ENCODE results near the gene CTSH. TPM values are rescaled to one million over a fixed set of nuclear protein-coding genes. Genes with fewer than 3 reads are reported as not detected.

The CTSH gene
- total and polyA plus RNA-seq, 2 of the 13 experiments (the other 11 are each of a cell fraction or from before 2014, with no cell fraction given), result 265 to 653 TPM

- peak; percentile 68 for TF ChIP-seq CEBPG (CRISPR knock-in tag; IDR thresholded peaks at IDR 0.05)
- TF ChIP-seq, protein P1, sequence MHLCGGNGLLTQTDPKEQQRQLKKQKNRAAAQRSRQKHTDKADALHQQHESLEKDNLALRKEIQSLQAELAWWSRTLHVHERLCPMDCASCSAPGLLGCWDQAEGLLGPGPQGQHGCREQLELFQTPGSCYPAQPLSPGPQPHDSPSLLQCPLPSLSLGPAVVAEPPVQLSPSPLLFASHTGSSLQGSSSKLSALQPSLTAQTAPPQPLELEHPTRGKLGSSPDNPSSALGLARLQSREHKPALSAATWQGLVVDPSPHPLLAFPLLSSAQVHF (CRISPR knock-in tag; IDR thresholded peaks at IDR 0.05), result no peak
- no peak for TF ChIP-seq AKAP8 (CRISPR knock-in tag; IDR thresholded peaks at IDR 0.05)
- no peak for TF ChIP-seq ZNF101 (CRISPR knock-in tag; IDR thresholded peaks at IDR 0.05; ENCODE audit: borderline replicate concordance, low read depth)
- TF ChIP-seq, protein P2, sequence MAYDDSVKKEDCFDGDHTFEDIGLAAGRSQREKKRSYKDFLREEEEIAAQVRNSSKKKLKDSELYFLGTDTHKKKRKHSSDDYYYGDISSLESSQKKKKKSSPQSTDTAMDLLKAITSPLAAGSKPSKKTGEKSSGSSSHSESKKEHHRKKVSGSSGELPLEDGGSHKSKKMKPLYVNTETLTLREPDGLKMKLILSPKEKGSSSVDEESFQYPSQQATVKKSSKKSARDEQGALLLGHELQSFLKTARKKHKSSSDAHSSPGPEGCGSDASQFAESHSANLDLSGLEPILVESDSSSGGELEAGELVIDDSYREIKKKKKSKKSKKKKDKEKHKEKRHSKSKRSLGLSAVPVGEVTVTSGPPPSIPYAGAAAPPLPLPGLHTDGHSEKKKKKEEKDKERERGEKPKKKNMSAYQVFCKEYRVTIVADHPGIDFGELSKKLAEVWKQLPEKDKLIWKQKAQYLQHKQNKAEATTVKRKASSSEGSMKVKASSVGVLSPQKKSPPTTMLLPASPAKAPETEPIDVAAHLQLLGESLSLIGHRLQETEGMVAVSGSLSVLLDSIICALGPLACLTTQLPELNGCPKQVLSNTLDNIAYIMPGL (CRISPR knock-in tag; IDR thresholded peaks at IDR 0.05; ENCODE audit: borderline replicate concordance in 1 of 2, low read depth in 1 of 2), result peak in 1 of 2 experiments; percentile 76; a peak in 1 of 4 replicates
- TF ChIP-seq, protein P3, sequence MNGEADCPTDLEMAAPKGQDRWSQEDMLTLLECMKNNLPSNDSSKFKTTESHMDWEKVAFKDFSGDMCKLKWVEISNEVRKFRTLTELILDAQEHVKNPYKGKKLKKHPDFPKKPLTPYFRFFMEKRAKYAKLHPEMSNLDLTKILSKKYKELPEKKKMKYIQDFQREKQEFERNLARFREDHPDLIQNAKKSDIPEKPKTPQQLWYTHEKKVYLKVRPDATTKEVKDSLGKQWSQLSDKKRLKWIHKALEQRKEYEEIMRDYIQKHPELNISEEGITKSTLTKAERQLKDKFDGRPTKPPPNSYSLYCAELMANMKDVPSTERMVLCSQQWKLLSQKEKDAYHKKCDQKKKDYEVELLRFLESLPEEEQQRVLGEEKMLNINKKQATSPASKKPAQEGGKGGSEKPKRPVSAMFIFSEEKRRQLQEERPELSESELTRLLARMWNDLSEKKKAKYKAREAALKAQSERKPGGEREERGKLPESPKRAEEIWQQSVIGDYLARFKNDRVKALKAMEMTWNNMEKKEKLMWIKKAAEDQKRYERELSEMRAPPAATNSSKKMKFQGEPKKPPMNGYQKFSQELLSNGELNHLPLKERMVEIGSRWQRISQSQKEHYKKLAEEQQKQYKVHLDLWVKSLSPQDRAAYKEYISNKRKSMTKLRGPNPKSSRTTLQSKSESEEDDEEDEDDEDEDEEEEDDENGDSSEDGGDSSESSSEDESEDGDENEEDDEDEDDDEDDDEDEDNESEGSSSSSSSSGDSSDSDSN (CRISPR knock-in tag; IDR thresholded peaks at IDR 0.05), result peak; percentile 62
- TF ChIP-seq NCOA5 (CRISPR knock-in tag; IDR thresholded peaks at IDR 0.05), result no peak
- TF ChIP-seq MTA1 (CRISPR knock-in tag; IDR thresholded peaks at IDR 0.05; ENCODE audit: borderline replicate concordance), result peak; percentile 48; the same call in 1 of the 2 replicates
- TF ChIP-seq MEF2D (CRISPR knock-in tag; IDR thresholded peaks at IDR 0.05), result peak; percentile 81; the same call in 1 of the 2 replicates
- TF ChIP-seq ZNF607 (CRISPR knock-in tag; IDR thresholded peaks at IDR 0.05; ENCODE audit: borderline replicate concordance), result peak; percentile 92
- TF ChIP-seq, protein P4, sequence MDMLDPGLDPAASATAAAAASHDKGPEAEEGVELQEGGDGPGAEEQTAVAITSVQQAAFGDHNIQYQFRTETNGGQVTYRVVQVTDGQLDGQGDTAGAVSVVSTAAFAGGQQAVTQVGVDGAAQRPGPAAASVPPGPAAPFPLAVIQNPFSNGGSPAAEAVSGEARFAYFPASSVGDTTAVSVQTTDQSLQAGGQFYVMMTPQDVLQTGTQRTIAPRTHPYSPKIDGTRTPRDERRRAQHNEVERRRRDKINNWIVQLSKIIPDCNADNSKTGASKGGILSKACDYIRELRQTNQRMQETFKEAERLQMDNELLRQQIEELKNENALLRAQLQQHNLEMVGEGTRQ (IDR thresholded peaks at IDR 0.05; ENCODE audit: low read depth, low read length), result peak; percentile 45; the same call in 1 of the 2 replicates
- TF ChIP-seq, protein P4 (CRISPR knock-in tag; IDR thresholded peaks at IDR 0.05; ENCODE audit: borderline replicate concordance), result peak; percentile 71; the same call in 1 of the 2 replicates
- TF ChIP-seq BHLHE40 (IDR thresholded peaks at IDR 0.05; ENCODE audit: low read length), result peak; percentile 75; the same call in 1 of the 2 replicates
- no peak for TF ChIP-seq CSRNP2 (CRISPR knock-in tag; conservative IDR thresholded peaks at IDR 0.05; ENCODE audit: low read depth)
- TF ChIP-seq, protein P5, sequence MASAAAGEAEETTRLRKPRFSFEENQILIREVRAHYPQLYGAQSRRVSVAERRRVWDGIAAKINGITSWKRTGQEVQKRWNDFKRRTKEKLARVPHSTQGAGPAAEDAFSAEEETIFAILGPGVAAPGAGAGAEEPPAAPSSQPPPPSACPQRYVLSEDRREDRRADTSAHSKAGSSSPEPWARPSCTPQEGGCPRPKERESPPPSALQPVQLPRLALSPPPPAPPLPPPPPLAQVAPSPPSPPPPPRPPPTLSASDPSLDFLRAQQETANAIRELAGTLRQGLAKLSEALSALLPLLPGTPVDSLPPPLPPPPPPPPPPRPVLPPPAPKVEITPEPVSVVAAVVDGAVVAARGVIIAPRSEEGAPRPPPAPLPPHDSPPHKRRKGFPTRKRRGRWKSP (CRISPR knock-in tag; IDR thresholded peaks at IDR 0.05), result peak; percentile 57; the same call in 1 of the 2 replicates
- TF ChIP-seq, protein P6, sequence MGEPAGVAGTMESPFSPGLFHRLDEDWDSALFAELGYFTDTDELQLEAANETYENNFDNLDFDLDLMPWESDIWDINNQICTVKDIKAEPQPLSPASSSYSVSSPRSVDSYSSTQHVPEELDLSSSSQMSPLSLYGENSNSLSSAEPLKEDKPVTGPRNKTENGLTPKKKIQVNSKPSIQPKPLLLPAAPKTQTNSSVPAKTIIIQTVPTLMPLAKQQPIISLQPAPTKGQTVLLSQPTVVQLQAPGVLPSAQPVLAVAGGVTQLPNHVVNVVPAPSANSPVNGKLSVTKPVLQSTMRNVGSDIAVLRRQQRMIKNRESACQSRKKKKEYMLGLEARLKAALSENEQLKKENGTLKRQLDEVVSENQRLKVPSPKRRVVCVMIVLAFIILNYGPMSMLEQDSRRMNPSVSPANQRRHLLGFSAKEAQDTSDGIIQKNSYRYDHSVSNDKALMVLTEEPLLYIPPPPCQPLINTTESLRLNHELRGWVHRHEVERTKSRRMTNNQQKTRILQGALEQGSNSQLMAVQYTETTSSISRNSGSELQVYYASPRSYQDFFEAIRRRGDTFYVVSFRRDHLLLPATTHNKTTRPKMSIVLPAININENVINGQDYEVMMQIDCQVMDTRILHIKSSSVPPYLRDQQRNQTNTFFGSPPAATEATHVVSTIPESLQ (CRISPR knock-in tag; conservative IDR thresholded peaks at IDR 0.05), result no peak; the same call in 1 of the 2 replicates
Measured at GRCh38 chr15:78988361-78988911, 43.6 kb upstream of the CTSH start (continued).
